Fibroblast of the conjunctiva (primary cell): ENCODE measurements around the gene STK10.

Experiments used
- DNase-seq: peaks from one replicate; pipeline ENCODE4 v3.0.0-alpha.2; 2010; ENCODE audit warnings: low read depth

STK10 gene

GRCh38 chr5:172188893-172189692 lies 1.1 kb upstream of the STK10 start:
- DNase-seq: no peak

- peak; percentile 64 for DNase-seq
These were observed 649 bp downstream of the STK10 start for GRCh38 chr5:172187118-172188032.

- no peak for DNase-seq
These were observed 1.8 kb downstream of the STK10 start for GRCh38 chr5:172186114-172186695.

GRCh38 chr5:172185096-172185461 lies 2.9 kb downstream of the STK10 start:
- DNase-seq: no peak

DNA sequence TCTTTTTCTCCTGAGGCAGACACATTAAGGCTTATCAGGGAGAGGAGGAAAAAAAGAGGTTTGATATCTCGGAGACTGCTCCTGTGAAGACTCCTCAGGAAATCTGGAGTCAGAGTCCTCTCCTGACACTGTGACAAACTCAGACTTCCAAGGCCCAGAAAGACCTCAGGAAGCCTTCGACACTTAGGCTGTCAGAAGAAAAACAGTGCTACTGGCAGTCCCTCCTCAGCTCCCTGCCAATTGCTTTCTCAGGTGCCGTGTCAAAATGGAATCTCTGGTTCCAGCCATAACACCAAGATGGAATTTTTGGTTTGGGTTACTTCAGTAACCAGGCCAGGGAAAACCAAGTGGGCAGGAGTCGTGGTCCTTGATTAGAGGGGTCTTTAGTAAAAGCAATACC lies 4.1 kb downstream of the STK10 start:
- DNase-seq: no peak

GRCh38 chr5:172182291-172182690 lies 5.7 kb downstream of the STK10 start:
- DNase-seq: no peak

GRCh38 chr5:172180936-172181335 lies 7.1 kb downstream of the STK10 start:
- DNase-seq: no peak

DNA sequence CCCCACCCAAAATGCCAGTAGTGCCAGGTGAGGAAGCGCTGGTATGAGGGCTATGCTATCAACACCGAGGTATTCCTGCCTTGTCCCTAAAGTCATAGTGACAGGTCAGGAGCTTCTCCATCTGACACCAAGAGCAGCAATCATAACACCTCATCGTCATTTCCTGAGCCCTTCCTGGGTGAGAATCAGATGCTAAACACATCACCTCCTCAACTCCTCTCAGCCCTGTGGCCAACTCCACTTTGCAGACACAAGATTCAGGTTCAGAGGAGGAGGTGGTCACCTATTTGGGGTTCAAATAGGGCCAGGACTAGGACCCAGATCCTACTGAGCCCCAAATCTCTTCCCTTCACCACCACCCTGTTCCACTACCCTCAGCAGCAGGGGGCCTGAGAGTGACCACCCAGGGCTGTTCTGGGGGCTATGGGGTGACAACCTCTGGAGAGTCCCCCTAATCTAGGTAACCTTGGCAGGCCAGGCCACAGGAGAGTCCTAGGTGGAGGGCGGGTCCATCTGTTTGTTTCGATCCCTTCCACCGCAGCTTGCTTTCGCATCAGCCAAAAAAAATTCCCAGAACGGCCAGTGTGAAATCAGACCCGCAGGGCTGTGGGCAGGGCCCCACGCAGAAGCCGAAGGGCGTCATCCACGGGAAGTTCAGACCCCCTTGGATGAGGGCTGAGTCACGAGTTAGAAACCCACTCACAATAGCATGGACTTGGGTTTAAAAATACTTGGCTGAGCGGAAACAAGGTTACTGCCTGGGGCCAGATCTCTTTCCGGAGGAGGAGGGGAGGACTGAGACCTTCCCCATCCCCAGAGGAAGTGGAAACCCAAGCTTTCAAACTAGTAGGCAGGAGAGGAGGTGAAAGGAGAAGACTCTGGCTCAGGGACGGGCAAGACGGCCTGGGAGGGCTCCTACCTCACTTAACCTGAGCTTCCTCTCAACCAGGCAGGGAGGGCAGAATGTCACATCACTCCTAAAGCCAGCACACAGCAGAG lies 8.7 kb downstream of the STK10 start:
- no peak for DNase-seq

DNA sequence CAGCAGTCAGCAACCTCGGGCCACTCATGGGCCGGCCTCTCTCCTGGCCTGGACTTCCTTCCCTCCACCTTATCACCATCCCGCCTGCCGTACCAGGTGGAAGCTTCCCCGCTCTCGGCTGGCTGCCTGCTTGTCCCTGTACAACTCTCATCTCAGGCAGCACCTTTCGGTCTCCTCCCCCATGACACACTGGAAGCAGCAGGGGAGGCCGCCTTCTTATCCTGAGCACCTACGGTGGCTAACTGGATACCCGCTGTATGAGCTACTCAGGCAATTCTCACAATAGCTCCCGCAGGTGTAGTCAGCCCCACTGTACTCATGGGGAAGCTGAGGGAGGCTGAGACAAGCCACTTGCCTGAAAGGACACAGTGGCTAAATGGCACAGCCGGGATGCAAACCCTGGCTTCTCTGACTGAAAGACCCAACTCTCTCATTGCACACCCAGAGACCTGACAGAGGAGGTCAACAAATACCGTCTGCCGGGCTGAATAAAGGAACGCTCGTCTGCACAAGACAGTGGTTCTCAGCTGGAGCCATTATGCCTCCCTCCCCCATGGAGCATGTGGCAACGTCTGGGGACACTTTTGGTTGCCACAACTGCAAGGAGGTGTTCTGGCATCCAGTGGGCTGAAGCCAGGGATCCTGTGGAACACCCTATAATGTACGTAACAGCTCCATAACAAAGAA lies 9.6 kb downstream of the STK10 start:
- DNase-seq: no peak

DNA sequence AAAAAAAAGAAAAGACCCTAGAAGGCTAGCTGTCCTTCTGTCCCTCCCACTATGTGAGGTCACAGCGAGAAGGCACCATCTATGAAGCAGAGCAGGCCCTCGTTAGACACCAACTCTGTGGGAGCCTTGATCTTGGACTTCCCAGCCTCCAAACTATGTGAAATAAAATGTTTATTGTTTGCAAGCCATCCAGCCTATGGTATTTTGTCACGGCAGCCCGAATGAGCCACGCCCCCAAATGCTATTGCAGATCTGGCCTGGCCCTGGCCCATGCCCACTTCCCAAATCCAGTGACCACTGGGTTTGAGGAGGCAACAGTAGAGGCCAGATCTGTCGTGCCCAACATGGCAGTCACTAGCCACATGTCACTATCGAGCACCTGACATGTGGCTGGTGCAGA lies 10.8 kb downstream of the STK10 start:
- no peak for DNase-seq

DNA sequence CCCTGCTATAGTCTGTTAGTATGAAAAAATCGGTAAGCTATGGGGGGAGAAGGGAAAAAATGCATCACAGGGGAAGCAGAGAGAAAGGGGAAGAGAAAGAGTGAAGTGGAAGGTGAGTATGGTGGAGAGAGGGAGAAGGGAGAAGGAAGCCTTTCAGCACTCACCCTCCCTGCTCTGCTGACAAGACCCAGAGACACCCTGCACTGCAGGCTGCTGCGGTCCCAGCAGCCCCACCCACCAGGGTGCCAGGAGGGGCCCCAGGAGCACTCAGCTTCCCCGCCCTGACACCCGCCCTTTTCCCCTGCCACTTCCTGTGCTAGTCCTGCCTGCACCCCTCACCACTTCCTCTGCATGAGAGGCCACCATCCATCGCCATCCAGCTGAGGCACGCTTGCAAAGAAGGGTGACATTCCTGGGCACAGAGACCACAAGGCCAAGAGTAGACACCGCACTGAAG lies 12.7 kb downstream of the STK10 start:
- no peak for DNase-seq

- no peak for DNase-seq
These were observed 14.4 kb downstream of the STK10 start for GRCh38 chr5:172173564-172174153.

DNA sequence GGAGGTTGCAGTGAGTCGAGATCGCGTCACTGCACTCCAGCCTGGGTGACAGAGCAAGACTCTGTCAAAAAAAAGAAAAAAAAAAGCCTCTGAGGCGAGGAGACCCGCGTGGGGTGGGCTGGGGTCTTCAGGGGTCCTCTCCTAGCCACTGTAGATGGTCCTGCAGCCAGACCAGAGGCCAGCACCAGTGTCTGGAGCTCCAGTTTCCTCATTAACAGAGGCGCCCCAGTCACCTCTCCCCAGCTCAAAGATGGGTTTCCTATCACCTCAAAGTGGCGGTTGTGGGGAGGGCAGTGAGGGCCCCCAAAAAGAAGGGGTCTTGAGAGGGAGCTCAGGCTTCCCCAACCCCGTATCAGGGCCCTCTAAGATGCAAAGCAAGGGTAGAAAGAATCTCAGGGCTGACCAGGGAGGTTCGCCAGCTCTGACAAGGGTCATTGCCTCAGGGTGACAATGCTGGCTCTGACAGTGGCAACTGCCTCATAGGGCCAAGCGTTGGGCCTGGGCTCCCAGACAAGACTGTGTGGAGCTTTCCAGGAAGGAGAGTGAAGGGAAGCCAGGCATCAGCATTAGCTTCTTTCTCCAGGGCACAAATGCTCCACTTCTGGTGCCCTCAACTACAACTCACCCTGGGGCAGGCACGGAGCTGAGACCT lies 15.0 kb downstream of the STK10 start:
- no peak for DNase-seq

DNA sequence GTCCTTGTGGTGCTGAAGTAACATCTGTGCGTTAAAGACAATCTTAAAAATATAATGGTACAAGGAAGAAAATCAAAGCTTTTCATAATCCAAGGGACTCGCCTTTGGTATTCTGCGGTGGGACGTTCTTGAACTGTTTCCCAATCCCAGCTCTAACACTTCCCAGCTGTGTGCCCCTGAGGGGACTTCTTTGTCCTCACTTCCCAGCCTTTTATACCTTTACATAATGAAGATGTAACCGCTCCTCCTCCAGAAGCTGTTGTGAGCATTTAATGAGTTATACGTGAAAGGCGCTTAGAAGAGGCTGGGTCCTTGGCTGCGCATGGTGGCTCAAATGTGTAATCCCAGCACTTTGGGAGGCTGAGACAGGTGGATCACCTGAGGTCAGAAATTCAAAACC lies 16.9 kb downstream of the STK10 start:
- no peak for DNase-seq

- DNase-seq: no peak
These were observed 17.7 kb downstream of the STK10 start for GRCh38 chr5:172170251-172170701.

DNA sequence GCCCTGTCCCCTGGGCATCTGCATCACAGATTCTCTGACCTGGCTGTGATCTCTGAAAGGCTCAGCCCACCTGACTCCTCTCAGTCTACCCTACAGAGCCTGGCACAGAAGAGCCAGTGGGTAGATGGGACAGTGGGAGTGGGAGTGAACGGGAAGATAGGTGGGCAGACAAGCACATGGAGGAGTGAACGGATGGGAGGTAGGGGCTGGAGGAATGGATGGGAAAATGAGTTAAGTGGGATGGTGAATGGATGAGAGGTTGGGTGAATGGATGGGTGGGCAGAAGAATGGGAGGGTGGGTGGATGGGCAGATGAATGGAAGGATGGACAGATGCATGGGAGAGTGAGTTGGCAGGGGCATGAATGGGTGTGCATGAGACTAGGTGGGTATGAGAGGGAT lies 18.8 kb downstream of the STK10 start:
- no peak for DNase-seq

DNA sequence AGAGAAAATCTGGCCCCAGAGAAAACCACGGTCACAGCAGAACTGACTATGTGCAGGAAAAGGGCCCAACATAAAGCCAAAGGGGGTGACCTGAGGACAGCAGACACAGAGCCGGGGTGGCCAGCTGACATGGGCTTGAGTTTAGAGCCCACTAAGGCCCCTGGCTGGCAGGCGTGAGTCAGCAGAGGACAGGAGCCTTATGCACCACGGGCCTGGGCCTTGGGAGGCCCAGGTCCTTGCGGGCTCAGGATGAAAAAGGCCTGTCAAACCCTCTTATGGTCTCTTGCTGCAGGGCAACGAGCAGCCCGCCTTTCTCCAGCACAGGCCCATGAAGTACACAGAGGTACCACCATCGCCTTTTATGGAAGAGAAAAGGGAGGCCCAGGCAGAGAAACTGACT lies 19.7 kb downstream of the STK10 start:
- DNase-seq: no peak

GRCh38 chr5:172167895-172168294 lies 20.1 kb downstream of the STK10 start:
- no peak for DNase-seq

- DNase-seq: no peak
These were observed 21.8 kb downstream of the STK10 start for GRCh38 chr5:172166030-172166826.
